Suprapubic skin (tissue), 4 donors: ENCODE results near the gene TAF12.

Experiments used
- CTCF ChIP-seq, 2 donors: fragments of 200-600 bp in 1 of 2; fragments of 450-650 bp in 1 of 2; sonication (generic) in 1 of 2; IDR thresholded peaks; one replicate each; pipeline ENCODE4 v1.5.1; 2016 to 2019; ENCODE audit warnings: antibody characterized with exemption in 2 of 2, mild to moderate bottlenecking in 1 of 2, moderate library complexity in 1 of 2
- EP300 ChIP-seq: sonication (generic); formaldehyde crosslinking; IDR thresholded peaks from one replicate; pipeline ENCODE4 v1.6.1; 2017; ENCODE audit warnings: antibody characterized with exemption
- POLR2A ChIP-seq, 2 donors: fragments of 450-650 bp; IDR thresholded peaks; one replicate each; pipeline ENCODE4 v1.6.1; 2017; ENCODE audit warnings: antibody characterized with exemption in 2 of 2, mild to moderate bottlenecking in 2 of 2, moderate library complexity in 2 of 2
- POLR2AphosphoS5 ChIP-seq, 3 donors: sonication (generic); formaldehyde crosslinking; IDR thresholded peaks; one replicate each; pipeline ENCODE4 v1.6.1; 2017; ENCODE audit warnings: antibody characterized with exemption in 3 of 3

GRCh38 chr1:28642056-28642846, 616 bp downstream of the TAF12 start:
- TF ChIP-seq POLR2AphosphoS5 (IDR thresholded peaks at IDR 0.05) (no peak), CTCF (IDR thresholded peaks at IDR 0.05) (no peak), EP300 (no peak), POLR2A (IDR thresholded peaks at IDR 0.05) (no peak)
